Measurements from ENCODE around the gene C4orf50.

The C4orf50 gene

GRCh38 chr4:5945936-5946335 lies 72.3 kb downstream of the C4orf50 start:
- H3K36me3 ChIP-seq, result no peaks in the 10 kb centered on the region
- no peak for DNase-seq
- intact Hi-C loops (cut with DNase I; ENCODE audit: low total_unique reads), result no loop called here
- no peaks in the 10 kb centered on the region for H3K4me1 ChIP-seq
- H3K4me3 ChIP-seq, result no peak overlapping the region
- TF ChIP-seq CTCF (IDR thresholded peaks at IDR 0.05), result no peak
- no peak overlapping the region for H3K27ac ChIP-seq
- peaks cover 0 to 16% (median 4%) of the 10 kb centered on the region in 3 donors for H3K9me3 ChIP-seq
- peaks cover 0 to 26% of the 10 kb centered on the region in 2 donors for H3K27me3 ChIP-seq

- no peaks in the 10 kb centered on the region for H3K4me1 ChIP-seq
- no peak overlapping the region for H3K27ac ChIP-seq
- intact Hi-C loops (cut with DNase I; ENCODE audit: low total_unique reads), result no loop called here
- H3K36me3 ChIP-seq, result no peaks in the 10 kb centered on the region
- H3K27me3 ChIP-seq, result peaks cover 0 to 26% of the 10 kb centered on the region in 2 donors
- TF ChIP-seq CTCF (IDR thresholded peaks at IDR 0.05), result no peak
- H3K9me3 ChIP-seq, result peaks cover 0 to 22% (median 4%) of the 10 kb centered on the region in 3 donors
- H3K4me3 ChIP-seq, result no peak overlapping the region
- no peak for DNase-seq
Measured at GRCh38 chr4:5945171-5945570, 73.1 kb downstream of the C4orf50 start.

GRCh38 chr4:5943561-5943960 lies 74.7 kb downstream of the C4orf50 start:
- Histone ChIP-seq H3K27me3 (peaks cover 0 to 26% of the 10 kb centered on the region in 2 donors), H3K4me1 (no peaks in the 10 kb centered on the region), H3K27ac (no peak overlapping the region), H3K9me3 (peaks cover 0 to 22% (median 4%) of the 10 kb centered on the region in 3 donors), H3K36me3 (no peaks in the 10 kb centered on the region), H3K4me3 (no peak overlapping the region)
- no peak for DNase-seq
- no peak for TF ChIP-seq CTCF (IDR thresholded peaks at IDR 0.05)
- intact Hi-C loops (cut with DNase I; ENCODE audit: low total_unique reads), result no loop called here

DNA sequence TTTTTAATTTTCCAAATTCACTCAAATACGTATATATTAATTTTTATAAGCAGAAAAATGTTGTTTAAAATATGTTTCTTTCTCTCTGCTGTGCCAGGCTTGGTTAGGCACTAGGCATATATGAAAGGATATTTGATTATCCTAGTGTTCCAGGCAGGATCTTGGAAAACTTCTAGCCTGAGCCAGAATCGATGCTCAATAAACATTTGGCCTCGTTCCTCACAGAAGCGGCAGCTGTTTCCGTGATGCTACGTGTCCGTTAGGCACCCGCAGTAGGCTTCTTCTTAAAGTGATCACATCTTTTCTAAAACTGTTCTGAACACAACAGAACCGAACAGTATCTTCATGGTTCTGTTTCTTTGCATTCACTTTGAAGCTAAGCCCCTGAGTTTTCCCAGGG lies 75.3 kb downstream of the C4orf50 start:
- Histone ChIP-seq H3K4me3 (no peak overlapping the region), H3K27ac (no peak overlapping the region), H3K27me3 (peaks cover 0 to 26% of the 10 kb centered on the region in 2 donors), H3K4me1 (no peaks in the 10 kb centered on the region), H3K9me3 (peaks cover 0 to 22% (median 4%) of the 10 kb centered on the region in 3 donors), H3K36me3 (no peaks in the 10 kb centered on the region)
- intact Hi-C loops (cut with DNase I; ENCODE audit: low total_unique reads), result no loop called here
- TF ChIP-seq CTCF (IDR thresholded peaks at IDR 0.05), result no peak
- no peak for DNase-seq

- intact Hi-C loops (cut with DNase I; ENCODE audit: low total_unique reads), result no loop called here
- TF ChIP-seq CTCF (IDR thresholded peaks at IDR 0.05), result no peak
- no peak overlapping the region for H3K27ac ChIP-seq
- no peak overlapping the region for H3K4me3 ChIP-seq
- H3K36me3 ChIP-seq, result no peaks in the 10 kb centered on the region
- peaks cover 0 to 15% (median 4%) of the 10 kb centered on the region in 3 donors for H3K9me3 ChIP-seq
- H3K27me3 ChIP-seq, result peaks cover 0 to 22% of the 10 kb centered on the region in 2 donors
- DNase-seq, result no peak
- no peaks in the 10 kb centered on the region for H3K4me1 ChIP-seq
Measured at GRCh38 chr4:5941601-5942000, 76.6 kb downstream of the C4orf50 start.
